22Rv1 (cell line): ENCODE measurements around the gene PRKCE.

Experiments used
- ZFX ChIP-seq: fragments of 450-650 bp; IDR thresholded peaks from 2 replicates; pipeline ENCODE4 v1.6.1; 2017; ENCODE audit warnings: antibody characterized with exemption, borderline replicate concordance
- TF ChIP-seq, protein P1 (sequence below): fragments of 450-650 bp; IDR thresholded peaks from 2 replicates; pipeline ENCODE4 v1.5.1; 2017; ENCODE audit warnings: mild to moderate bottlenecking

GRCh38 chr2:45649858-45650811 lies 1.3 kb upstream of the PRKCE start:
- TF ChIP-seq, protein P1, sequence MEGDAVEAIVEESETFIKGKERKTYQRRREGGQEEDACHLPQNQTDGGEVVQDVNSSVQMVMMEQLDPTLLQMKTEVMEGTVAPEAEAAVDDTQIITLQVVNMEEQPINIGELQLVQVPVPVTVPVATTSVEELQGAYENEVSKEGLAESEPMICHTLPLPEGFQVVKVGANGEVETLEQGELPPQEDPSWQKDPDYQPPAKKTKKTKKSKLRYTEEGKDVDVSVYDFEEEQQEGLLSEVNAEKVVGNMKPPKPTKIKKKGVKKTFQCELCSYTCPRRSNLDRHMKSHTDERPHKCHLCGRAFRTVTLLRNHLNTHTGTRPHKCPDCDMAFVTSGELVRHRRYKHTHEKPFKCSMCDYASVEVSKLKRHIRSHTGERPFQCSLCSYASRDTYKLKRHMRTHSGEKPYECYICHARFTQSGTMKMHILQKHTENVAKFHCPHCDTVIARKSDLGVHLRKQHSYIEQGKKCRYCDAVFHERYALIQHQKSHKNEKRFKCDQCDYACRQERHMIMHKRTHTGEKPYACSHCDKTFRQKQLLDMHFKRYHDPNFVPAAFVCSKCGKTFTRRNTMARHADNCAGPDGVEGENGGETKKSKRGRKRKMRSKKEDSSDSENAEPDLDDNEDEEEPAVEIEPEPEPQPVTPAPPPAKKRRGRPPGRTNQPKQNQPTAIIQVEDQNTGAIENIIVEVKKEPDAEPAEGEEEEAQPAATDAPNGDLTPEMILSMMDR, result no peak
- TF ChIP-seq ZFX, result no peak
